ENCODE measurements around the gene VAPB. TPM values are rescaled to one million over a fixed set of nuclear protein-coding genes. Genes with fewer than 3 reads are reported as not detected.

VAPB gene
- polyA plus RNA-seq, 1 experiment: 43.8 TPM

DNA sequence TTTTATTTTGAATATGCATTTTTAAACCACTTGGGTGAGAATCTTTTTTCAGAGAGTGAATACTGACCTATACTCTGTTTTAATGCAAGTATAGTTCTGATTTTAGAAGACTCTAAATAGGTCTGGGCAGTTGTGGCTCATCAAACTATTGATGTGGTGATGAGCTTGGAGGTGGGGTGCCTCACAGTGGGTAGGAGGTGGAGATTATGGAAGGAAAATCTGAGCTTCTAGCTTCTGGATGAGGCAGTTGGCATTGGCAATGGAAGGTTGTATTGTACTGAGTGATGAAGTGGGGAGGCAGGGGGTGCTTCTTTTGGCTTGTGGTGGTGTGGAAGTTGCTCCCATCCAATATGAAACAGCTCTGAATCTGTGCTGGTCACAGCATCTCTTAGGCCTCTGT is 52.7 kb downstream of the VAPB start:
- Histone ChIP-seq H3K27me3 (ENCODE audit: control insufficient read depth, insufficient read depth, low read length) (no peaks in the 10 kb centered on the region), H3K27ac (ENCODE audit: low read depth, low read length) (no peak overlapping the region), H3K4me3 (ENCODE audit: low read depth, low read length) (no peak overlapping the region), H3K9me3 (ENCODE audit: control insufficient read depth, insufficient read depth, low read length) (no peaks in the 10 kb centered on the region)
- ChIA-PET POLR2A (no interaction called here), CTCF (interaction anchor here (2.2 kb wide), 1 partner anchor 204 kb away, joined by 7 read pairs; no protein-coding TSS in a partner anchor)
- TF ChIP-seq, protein P1, sequence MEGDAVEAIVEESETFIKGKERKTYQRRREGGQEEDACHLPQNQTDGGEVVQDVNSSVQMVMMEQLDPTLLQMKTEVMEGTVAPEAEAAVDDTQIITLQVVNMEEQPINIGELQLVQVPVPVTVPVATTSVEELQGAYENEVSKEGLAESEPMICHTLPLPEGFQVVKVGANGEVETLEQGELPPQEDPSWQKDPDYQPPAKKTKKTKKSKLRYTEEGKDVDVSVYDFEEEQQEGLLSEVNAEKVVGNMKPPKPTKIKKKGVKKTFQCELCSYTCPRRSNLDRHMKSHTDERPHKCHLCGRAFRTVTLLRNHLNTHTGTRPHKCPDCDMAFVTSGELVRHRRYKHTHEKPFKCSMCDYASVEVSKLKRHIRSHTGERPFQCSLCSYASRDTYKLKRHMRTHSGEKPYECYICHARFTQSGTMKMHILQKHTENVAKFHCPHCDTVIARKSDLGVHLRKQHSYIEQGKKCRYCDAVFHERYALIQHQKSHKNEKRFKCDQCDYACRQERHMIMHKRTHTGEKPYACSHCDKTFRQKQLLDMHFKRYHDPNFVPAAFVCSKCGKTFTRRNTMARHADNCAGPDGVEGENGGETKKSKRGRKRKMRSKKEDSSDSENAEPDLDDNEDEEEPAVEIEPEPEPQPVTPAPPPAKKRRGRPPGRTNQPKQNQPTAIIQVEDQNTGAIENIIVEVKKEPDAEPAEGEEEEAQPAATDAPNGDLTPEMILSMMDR (IDR thresholded peaks at IDR 0.05; ENCODE audit: low read depth, low read length): no peak
- DNase-seq (ENCODE audit: low read depth, low spot score): no peak

DNA sequence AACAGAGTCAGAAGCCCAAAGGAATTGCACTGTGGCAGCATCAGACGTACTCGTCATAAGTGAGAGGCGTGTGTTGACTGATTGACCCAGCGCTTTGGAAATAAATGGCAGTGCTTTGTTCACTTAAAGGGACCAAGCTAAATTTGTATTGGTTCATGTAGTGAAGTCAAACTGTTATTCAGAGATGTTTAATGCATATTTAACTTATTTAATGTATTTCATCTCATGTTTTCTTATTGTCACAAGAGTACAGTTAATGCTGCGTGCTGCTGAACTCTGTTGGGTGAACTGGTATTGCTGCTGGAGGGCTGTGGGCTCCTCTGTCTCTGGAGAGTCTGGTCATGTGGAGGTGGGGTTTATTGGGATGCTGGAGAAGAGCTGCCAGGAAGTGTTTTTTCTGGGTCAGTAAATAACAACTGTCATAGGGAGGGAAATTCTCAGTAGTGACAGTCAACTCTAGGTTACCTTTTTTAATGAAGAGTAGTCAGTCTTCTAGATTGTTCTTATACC is 55.8 kb downstream of the VAPB start:
- no peak overlapping the region for H3K4me3 ChIP-seq (ENCODE audit: low read depth, low read length)
- H3K27ac ChIP-seq (ENCODE audit: low read depth, low read length): no peak overlapping the region
- CTCF ChIA-PET: no interaction called here
- no peaks in the 10 kb centered on the region for H3K27me3 ChIP-seq (ENCODE audit: control insufficient read depth, insufficient read depth, low read length)
- DNase-seq (ENCODE audit: low read depth, low spot score): no peak
- no peaks in the 10 kb centered on the region for H3K9me3 ChIP-seq (ENCODE audit: control insufficient read depth, insufficient read depth, low read length)
- TF ChIP-seq, protein P1 (IDR thresholded peaks at IDR 0.05; ENCODE audit: low read depth, low read length): no peak
- POLR2A ChIA-PET: no interaction called here

DNA sequence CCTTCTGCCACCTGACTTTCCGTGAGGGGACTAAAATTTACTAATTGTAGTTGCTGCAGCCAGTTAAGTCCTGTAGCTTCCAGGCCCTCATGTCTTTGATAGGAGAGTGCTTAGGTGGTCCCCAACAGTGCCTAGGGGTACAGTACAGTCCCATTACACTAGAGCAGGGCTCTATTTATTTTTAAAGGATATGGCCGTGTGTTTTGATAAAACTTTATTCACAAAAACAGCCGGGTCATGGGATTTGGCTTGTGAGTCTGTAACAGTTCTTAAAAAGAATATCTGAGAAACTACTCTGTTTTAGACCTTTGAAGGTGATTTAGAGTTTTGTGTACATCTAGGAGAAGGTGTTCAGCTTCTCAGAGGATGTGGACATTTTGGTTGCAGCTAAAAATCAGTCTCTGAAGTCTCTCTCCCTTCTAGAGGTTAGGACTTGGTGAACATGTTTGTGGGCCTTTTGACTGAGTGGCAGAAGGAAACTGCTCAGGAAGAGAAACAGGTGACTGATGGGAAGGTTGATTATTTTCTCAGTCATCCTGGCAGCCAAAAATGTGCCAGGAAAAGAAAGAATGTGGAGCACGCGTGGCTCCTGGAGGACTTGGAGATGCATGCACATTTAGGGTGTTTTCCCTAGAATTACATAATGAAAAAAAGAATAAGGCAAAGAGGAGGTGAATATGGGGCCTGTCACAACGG is 57.4 kb downstream of the VAPB start:
- no peak overlapping the region for H3K27ac ChIP-seq (ENCODE audit: low read depth, low read length)
- POLR2A ChIA-PET: interaction anchor here (0.5 to 0.6 kb wide), 2 partner anchors 11 to 204 kb away, joined by 3 read pairs; no protein-coding TSS in a partner anchor

DNA sequence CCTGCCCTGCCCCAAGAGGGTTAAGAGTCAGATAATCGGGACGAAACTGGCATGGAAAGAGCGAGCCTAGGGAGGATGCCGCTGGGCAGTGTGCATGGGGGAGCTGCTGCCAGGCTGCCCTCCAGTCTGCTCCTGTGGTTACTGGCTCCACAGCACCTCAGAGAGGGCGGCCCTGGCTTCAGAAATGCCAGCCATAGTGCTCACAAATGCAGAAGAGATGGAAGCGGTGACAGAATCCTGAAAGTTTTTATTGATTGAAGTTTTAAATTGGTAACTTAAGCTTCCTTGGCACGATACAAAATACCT is 57.9 kb downstream of the VAPB start:
- POLR2A ChIA-PET: no interaction called here
- TF ChIP-seq, protein P1 (IDR thresholded peaks at IDR 0.05; ENCODE audit: low read depth, low read length): no peak

More for the DNA sequence above, 57.4 kb downstream of the VAPB start:
- Histone ChIP-seq H3K9me3 (ENCODE audit: control insufficient read depth, insufficient read depth, low read length) (no peaks in the 10 kb centered on the region), H3K27me3 (ENCODE audit: control insufficient read depth, insufficient read depth, low read length) (no peaks in the 10 kb centered on the region), H3K4me3 (ENCODE audit: low read depth, low read length) (no peak overlapping the region)
- TF ChIP-seq, protein P1 (IDR thresholded peaks at IDR 0.05; ENCODE audit: low read depth, low read length): no peak
- no peak for DNase-seq (ENCODE audit: low read depth, low spot score)
- CTCF ChIA-PET: interaction anchor here (1.1 to 4.2 kb wide), 5 partner anchors 11 to 210 kb away, joined by 4 to 68 read pairs (median 20); no protein-coding TSS in a partner anchor

More for the DNA sequence above, 57.9 kb downstream of the VAPB start:
- H3K27me3 ChIP-seq (ENCODE audit: control insufficient read depth, insufficient read depth, low read length): no peaks in the 10 kb centered on the region
- no peak overlapping the region for H3K27ac ChIP-seq (ENCODE audit: low read depth, low read length)
- CTCF ChIA-PET: interaction anchor here (0.7 to 4.2 kb wide), 16 partner anchors 9 to 222 kb away, joined by 3 to 68 read pairs (median 5); partner anchors contain the start of genes STX16 and VAPB
- no peaks in the 10 kb centered on the region for H3K9me3 ChIP-seq (ENCODE audit: control insufficient read depth, insufficient read depth, low read length)
- no peak overlapping the region for H3K4me3 ChIP-seq (ENCODE audit: low read depth, low read length)
- no peak for DNase-seq (ENCODE audit: low read depth, low spot score)
